Hematopoietic multipotent progenitor cell treated with erythropoietin and hydrocortisone succinate and interleukin-3 and kit ligand, for 8 days (in vitro differentiated cells): ENCODE data around the gene SH2D3C.
A peak's percentile ranks its signal among the peaks of the same experiment; 100 is the strongest.
"Not testable (repeated sequence)": the region's sequence is repeated elsewhere in the genome, so short reads cannot be mapped to it uniquely, and the experiment has no call there.

ENCODE experiments used
- DNase-seq: peaks from one replicate; pipeline ENCODE4 v3.0.0-alpha.2; 2015

The SH2D3C gene

DNA sequence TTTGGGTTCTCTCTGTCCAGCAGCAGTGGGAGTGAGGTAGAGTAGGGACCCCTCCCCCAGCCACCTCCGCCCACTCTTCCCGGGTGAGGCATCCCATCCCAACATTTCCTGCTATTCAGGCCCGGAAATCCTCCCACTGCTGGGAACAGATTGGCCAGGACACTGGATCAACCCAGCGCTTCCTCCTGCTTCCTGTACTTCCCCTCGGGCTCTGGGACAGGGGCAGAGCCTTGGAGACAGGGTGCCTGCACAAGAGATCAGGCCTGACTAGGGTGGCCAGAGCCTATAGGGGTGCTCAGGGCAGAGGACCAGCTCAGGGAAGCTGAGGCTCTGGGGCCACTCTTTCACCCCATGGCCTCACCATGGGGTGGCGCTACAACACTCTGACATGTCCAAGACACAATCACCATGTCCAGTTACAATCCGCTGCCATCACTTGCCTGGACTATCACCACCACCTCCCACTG is 14.5 kb downstream of the SH2D3C start:
- DNase-seq, result peak; percentile 50

GRCh38 chr9:127762111-127762676 is 16.3 kb downstream of the SH2D3C start:
- DNase-seq, result no peak

DNA sequence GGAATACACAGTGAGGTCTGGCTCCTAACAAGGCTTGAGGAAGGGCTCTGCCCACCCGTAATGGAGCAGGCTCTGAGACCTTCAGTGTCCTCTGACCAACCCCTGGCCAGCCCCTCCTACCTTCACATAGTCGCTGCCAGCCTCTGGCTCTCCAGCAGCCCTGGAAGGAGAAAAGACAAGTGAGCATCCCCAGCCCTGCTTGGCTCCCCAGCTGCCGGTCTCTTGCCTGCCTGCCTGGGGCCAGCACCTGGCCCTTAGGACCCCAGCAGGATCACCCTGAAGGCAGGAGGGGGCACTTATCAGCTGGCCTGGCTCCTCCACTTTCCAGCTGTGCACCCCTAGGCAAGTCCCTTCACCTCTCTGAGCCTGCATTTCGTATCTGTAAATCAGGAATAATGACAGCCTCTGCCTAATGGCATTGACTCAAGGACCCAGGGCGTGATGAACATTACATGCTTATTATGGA is 16.9 kb downstream of the SH2D3C start:
- no peak for DNase-seq

GRCh38 chr9:127761061-127761460 is 17.4 kb downstream of the SH2D3C start:
- no peak for DNase-seq

- no peak for DNase-seq
These were observed 19.6 kb downstream of the SH2D3C start for GRCh38 chr9:127758843-127759242.

DNA sequence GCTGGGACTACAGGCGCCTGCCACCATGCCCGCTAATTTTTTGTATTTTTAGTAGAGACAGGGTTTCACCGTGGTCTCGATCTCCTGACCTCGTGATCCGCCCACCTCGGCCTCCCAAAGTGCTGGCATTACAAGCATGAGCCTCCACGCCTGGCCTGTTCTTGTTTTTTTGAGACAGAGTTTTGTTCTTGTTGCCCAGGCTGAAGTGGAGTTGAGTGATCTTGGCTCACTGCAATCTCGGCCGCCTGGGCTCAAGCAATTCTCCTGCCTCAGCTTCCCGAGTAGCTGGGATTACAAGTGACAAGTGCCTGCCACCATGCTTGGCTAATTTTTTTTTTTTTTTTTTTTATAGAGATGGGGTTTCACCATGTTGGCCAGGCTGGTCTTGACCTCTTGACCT is 21.7 kb downstream of the SH2D3C start:
- not testable (repeated sequence) for DNase-seq

GRCh38 chr9:127756233-127756632 is 22.2 kb downstream of the SH2D3C start:
- DNase-seq, result no peak

DNA sequence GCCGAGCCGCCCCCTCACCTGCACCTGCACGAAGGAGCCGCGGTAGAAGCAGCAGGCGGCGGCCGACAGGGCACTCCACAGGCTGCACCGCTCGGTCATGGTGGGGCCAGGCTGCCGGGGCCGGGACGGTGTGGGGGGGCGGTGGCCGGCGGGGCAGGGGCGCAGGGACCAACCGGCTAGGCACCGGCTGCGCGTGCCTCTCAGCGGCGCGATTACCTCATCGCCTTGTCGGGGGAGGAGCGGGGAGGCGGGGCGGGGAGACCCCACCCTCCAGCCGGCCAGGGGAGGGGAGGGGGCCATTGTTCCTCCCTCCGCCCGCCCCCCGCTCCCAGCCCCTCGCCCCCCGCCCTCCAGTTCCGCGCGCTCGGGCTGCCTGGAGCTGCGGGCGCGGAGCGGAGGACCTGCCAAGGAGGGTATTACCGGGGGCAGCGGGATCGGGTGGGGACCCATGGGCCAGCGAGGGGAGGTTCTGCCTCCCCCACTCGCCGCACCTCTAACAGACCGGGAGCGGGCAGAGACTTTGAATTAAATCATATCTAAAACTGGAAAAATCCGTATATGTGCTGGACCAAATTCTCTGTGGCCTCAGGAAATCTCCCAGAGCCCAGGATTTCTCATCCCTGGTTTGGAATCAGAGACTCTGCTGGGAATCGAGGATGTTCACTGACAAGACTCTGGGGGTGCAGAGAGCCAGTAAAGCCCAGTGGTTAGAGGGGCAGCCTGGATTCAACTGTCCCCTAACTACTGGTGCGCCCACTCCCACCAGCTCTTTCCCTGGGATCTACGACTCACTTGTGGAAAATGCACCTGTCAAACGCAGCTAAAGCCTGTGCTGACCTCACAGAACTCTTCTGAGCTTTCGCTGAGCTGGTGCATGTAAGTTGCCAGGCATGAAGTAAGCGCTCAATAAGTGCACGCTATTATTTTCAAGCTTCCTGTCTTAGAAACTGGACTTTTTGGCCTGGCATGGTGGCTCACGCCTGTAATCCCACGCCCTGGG is 23.1 kb downstream of the SH2D3C start:
- DNase-seq, result no peak

GRCh38 chr9:127754099-127755060 is 24.1 kb downstream of the SH2D3C start:
- no peak for DNase-seq

DNA sequence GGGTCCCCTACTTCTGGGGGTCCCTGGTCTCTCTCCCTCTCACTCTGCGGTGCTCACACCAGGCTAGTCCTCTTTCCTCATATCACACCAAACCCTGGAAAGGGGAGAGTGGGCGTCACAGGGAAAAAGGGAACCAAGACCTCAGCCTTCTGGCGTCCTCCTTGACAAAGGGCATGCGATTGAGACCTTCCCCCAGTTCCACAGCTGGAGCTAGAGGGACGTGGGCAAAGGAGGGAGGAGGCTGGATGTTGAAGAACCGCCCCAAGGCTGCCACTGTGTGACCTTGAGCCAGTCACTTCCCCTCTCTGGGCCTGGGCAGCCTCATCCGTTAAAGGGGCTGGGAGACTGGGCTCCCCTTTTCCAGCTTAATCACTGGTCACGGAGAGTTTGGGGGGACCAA is 24.8 kb downstream of the SH2D3C start:
- DNase-seq, result no peak

DNA sequence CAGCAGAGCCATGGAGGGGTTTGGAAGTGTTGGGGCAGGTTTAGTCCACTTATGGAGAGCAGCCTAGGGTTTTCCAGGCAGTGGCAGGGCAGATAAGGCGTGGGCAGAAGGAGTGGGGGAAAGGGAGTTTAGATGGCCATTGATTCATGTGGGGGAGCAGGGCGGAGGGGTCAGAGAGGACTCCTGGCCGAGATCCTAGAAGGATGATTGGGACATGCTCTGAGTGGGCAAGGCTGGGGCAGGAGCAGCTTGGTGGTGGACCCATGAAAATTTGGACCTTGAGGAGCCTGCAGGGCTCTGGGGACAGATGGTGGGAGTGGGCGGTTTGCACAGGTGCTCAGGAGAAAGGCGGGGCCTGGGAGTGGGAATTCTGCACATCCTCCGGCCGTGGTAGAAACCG is 25.3 kb downstream of the SH2D3C start:
- no peak for DNase-seq

- no peak for DNase-seq
These were observed 27.0 kb downstream of the SH2D3C start for GRCh38 chr9:127751269-127752054.

DNA sequence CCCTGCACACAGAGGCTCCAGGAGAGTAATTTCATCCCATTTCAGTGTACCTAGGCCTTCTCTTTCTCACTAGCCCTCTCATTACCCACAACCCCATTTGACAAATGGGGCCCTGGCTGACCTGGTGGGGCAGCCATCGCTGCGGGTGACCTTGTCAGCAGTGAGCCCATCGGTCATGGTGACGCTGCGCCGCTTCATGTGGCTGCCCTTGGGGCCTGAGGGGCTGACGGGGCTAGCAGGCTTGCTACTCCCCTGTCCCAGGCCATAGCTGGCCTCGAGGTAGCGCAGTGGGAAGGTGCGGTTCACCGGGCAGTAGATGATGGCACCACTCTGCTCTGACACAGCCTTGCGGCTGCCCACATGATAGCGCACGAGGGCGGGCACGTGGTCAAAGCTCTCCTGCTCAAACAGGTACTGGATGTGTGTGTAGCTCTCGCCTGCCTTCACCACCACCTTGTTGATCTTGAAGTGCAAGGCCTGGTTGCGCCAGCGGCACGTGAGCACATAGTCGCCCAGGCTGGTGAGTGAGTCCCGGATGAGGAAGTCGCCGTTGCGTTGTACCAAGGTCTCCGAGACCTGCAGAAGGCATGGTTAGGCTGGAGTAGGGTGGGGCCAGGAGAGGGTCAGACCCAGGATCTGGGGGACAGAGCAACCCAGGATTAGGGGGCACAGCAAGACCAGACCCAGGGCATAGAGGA is 29.2 kb downstream of the SH2D3C start:
- DNase-seq, result no peak

DNA sequence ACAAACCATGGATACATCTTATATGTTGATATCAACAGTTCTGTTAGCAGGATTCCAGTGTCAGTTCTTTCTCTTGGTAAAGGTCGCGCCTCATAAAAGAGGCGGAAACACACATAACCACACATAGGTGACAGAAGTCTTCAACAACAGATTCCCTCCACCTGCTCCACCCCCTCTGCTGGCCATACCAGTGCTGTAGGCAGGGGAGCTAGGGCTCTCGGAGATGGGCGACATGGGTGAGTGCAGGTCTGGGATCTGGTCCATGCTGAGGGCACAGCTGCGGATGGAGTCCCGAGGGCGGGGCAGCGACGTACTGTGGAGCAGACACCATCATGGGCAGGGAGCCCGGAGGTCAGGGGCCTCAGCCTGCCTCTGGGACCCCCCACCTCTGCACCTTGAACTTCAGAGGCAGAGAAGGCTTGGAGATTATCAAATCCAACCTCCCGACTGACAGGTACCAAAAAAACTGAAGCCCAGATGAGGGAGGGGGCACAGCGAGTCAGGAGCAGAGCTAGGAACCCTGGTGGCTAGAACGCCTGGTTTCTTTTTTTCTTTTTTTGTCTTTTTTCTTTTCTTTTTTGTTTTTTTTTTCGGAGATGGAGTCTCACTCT is 31.4 kb downstream of the SH2D3C start:
- no peak for DNase-seq

GRCh38 chr9:127744398-127745110 is 33.9 kb downstream of the SH2D3C start:
- no peak for DNase-seq

- peak; percentile 36 for DNase-seq
These were observed 35.9 kb downstream of the SH2D3C start for GRCh38 chr9:127742435-127743088.

- no peak for DNase-seq
These were observed 36.5 kb downstream of the SH2D3C start for GRCh38 chr9:127741831-127742434.

DNA sequence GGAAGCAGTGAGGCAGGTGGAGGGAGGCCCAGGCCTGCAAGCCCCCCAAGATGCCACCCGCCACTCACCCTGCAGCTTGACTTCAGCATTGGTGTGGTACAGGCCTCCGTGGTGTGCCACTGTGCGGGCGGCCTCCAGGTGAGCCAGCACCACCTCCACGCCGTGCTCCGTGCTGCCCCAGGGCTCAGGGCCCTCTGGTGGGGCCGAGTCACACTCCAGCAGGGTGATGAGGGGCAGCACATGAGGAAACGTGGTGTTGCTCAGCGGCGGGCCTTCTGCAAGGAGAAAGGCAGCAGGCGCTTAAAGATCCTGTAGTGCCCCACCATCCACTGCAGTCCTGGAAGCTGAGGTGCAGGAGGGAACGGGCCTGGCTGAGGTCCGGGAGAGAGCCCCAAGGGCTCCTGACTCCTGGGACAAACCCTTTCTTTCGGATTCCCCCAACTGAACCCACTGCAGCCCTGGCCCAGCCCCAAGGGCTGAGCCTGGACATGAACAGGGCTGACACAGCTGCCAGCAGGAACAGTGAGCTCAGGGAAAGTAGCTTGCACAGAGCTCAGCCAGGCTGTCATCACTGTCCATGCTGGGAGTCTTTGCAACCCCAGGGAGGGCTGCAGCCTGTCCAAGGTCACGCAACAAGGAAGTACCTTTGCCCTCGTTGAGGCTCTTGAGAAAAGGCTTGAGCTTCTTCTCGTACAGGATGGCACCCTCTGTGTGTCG is 38.7 kb downstream of the SH2D3C start:
- no peak for DNase-seq

DNA sequence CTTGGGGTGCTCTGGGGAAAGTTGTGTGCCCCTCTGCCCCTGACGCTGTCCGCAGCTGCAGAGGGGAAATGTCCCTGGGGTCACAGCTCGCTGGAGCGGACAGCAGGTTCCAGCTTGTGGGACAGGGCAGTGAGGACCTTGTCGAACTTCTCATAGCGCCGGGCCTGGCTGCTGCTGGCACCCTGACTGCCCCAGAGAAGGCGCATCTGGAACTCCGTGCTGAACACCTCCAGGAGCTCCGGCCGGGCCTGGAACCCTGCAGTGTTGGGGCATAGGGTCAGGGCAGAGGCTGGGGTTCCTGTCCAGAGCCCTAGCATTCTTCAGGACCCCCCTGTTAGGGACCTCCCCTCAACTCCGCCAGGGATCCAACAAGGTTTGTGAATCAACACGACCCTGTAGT is 39.8 kb downstream of the SH2D3C start:
- no peak for DNase-seq
